Measurements from ENCODE around the gene SH3TC1. TPM values are rescaled to one million over a fixed set of nuclear protein-coding genes. Genes with fewer than 3 reads are reported as not detected.

SH3TC1 gene
- total RNA-seq, 1 experiment from 2014 or later, result 2.9 TPM

DNA sequence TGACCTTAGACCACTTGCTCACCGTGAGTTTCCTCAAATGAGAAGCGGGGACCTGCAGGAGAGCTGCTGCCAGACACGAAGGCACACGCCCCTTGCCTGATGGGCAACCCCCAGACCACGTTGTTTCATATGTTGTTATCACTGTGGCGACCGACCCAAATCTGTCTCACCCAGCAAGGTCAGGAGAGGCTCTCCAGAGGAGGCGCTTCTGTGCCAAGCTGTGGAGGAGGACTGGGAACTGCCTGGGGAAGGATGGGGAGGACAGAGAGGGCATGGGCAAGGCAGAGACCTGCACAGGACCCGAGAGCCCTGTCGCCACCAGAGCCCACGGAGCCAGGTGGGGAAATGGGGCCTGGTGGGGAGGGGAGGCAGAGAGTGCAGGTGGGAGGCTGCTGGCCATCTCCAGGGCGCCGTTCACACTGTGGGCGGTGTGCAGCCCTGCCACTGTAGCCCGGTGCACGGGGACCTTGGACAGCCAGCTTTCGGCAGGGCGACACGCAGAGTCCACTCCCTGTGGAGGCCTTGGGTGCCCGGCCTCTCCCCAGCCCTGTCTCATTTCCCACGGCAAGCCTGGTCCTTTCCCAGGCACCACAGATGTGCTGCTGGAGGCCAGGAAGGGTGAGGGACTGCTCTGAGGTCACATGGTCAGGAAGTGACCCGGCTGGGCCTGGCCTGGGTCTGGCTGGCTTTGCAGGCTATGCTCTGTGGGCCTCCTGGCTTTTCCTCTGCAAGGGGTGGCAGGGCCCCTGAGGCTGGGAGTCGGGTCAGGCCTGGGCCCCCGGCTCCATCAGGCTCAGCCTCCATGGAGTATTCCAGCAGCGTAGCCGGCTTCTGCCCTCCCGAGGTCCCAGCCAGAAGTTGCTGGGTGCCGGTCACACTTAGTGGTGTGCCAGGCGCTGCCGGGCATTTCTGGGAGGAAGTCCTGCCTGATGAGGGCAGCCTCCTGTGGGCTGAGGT, 73.7 kb downstream of the SH3TC1 start:
- no peak for DNase-seq (ENCODE audit: extremely low read depth, low read depth)

DNA sequence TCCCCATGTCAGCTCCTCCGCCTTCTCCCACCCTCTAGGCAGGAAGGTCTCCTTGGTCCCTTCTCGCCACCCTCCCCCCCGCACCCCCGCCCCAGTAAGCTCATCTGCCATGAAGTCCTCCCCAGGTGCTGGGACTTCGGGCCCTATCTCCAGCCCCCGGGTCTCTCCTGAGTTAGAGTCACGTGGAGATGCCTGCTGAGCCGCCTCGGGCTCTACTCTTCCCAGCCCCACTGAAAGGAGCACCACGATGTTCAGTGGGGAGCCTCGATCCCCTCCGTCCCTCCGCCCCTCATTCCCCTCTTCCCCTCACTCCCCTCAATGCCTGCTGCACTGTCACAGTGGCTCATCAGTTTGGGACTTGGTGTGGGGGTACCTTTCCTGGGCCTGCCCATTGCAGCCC, 74.4 kb downstream of the SH3TC1 start:
- no peak for DNase-seq (ENCODE audit: extremely low read depth, low read depth)

DNA sequence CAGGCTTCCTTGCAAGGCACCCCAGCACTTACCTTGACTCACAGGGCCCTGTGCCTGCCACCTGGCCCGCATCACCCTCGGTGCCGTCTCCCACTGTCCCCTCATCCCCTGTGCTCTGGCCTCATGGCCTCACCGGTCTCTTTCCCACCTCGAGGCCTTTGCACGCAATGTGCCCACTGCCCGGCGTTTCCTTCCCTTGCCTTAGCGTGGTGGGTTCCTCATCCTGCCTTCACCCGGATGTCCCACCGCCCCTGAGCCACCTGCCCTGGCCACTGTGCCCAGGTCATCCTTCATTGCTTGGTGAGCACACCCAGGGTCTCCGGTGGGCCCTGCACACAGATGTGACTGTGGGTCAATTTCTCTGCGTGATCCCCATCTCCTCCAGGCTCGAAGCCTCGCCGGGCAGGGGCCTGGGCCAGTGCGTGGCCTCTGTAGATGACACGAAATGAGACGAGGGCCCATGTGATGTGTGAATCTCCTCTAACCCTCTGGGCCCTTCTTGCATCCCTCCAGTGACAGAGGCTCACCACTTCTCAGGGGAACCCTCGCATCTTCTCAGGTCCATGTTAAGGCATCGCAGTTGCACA, 75.1 kb downstream of the SH3TC1 start:
- no peak for DNase-seq (ENCODE audit: extremely low read depth, low read depth)

DNA sequence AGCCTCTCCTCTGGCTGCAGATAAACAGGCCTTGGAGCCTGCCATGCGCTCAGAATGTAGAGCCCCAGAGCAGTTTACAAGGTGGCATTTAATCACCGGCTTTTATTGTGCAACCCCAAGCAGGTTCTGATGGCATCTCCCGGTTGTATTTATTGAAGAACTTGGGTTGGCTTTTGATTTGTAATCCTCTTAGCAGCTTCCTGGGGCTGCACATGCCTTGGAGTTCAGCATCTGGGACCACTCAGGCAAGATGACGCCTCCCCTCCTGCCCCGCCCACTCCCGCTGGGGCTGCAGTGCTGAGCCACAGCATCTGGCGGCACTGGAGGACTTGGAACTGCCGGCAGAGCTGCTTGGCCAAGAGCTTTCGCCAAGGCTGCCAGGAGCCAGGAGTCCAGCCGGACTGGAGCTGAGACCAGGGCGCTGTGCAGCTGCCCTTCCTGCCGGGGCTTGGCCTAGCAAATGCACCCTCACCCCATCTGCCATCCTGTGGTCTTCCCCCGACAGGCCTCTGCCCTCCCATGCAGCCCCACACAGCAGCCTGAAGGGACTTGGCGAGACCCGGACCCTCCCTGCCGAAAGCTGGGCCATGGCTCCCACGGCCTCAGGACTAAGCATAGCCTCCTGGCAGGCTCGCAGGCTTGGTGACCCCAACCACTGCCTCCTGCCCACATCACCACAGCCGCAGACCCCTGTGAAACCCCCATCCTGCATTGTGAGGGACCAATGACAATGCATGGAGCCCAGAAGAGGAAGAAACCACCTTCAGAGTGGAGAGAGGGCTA, 75.9 kb downstream of the SH3TC1 start:
- no peak for DNase-seq (ENCODE audit: extremely low read depth, low read depth)

DNA sequence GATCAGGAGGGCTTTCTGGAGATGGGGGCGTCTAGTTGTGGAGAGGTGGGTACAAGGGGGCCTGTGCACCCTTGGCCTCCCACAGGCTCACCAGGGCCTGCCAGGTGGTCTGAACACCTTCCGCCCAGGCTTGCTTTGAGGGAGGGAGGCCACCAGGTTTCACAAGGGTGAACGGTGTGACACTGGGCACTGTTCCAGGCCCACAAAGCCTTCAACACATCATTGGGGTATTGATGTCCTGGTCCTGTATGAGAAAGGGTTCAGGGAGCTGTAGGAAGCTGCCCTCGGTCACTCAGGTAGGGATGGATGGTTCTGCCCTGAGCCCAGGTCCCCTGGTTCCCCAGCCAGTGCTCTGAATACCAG, 76.4 kb downstream of the SH3TC1 start:
- no peak for DNase-seq (ENCODE audit: extremely low read depth, low read depth)

DNA sequence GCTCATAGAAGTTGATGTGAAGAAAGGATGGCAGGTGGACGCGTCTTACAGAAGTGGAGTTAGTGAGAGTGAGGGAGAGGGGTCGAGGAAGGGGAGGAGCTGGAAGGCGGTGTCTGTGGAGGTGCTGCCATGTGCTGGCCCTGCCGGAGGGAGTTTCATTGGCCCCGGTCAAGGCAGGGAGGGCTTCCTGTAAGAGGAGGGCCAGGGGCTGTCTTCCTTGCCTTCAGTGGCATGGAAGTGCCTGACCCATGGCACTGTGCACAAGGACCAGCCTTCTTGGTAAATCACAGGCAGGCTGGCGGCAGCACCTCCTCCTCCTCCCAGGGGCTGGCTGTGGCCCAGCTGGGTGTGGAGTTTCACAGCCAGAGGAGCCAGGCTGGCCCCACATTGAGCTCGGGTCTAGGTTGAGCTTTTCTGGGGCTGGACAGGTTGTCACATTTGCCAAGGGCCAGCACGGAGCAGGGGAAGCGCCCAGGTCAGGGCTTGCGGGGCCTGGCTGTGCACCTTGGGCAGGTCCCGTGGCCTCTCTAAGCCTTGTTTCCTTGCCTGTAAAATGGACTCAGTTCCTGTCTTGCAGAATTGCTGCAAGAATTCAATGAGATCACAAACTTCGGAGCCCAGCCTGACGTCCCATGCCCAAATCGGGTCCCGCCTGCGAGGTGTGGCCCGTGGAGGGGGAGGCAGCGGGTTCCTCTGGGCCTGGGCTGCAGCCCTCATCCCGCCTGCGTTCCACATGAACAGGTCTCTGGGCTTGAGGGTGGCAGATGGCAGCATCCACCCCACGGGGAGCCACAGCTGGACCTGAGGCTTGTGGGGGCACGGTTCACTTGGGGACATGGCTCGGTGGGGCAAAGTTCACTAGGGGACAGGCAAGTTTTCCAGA, 77.5 kb downstream of the SH3TC1 start:
- no peak for DNase-seq (ENCODE audit: extremely low read depth, low read depth)

DNA sequence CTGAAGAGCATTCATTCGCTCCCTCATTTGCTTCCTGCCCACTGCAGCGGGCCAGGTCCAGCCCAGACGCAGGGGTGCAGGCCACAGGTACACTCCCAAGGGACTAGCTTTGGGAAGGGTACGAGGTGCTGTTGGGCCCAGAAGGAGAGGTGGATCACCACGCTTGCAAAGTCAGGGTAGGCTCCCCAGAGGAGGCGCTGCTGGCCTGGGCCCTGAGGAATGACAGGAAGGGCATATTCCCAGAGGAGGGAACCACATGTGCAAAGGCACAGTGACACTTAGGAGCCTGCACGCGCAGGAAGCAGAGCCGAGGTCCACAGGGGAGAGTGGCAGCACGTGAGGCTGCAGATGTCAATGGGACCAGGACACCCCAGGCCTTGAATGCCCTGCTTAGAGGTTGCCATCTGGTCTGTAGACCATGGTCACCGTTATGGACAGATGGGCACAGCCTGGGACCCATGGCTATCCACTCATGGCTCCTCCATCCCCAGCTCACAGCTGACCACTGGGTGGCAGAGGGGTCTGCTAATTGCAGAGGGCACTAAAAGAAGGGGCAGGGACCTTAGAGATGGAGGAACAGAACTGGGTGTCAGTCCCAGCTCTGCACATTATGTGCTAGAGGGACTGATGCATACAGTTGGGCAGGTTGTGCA, 78.4 kb downstream of the SH3TC1 start:
- no peak for DNase-seq (ENCODE audit: extremely low read depth, low read depth)

DNA sequence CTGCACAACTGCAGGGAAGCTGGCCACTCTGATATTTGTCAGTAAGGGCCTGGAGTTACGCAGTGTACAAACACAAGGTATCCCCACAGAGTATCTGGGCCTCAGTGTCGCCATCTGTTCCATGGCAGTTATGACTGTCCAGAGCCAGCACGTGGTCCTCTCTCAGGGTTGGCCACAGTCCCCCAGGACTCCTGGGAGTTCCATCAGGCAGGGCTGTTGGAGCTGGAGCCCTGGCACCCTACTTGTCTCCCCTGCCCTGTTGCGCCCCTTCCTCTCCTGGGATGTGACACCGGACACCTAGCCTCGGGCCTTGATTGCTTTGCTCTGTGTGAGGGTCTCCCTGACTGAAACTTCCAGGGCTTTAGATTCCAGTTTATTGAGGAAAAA, 78.9 kb downstream of the SH3TC1 start:
- DNase-seq (ENCODE audit: extremely low read depth, low read depth), result no peak

DNA sequence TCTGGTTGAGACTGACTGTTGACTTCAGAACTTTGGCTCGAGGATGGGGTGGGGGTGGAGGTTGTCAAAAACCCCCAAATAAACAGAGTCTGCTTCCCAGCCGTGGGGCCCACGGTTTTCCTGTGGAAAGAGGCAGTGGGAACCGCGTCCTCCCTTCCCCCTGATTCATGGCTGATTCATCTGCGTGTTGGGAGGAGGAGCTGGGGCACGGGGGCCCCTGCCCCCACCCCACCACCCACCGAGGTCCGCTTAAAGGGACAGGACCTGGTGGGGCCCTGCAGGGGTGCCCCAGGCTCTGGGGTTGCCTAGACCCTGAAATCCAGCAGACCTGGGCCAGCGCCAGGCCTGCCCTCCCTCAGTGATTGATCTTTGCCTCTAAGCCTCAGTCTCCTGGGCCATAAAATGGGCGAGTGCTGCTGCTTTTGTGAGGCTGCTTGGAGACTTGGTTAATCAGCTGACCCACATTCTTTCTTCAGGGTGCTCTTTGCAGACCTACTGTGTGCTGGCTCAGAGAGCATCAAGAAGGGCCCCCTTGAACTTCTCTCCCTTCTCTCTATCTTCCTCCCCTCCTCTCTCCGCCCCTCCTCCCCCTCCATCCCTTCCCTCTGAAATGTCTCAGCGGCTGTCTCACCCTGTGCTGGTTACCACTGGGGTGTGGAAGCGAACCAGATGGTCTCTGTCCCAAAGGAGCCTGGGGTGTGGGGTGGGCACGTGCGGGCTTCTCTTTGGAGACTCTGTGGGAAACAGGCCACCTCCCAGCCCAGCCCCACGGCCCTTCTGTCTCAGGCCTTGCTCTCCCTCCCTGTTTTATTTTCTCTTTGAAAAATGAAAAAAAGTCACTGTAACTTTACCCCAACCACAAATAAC, 79.6 kb downstream of the SH3TC1 start:
- no peak for DNase-seq (ENCODE audit: extremely low read depth, low read depth)

DNA sequence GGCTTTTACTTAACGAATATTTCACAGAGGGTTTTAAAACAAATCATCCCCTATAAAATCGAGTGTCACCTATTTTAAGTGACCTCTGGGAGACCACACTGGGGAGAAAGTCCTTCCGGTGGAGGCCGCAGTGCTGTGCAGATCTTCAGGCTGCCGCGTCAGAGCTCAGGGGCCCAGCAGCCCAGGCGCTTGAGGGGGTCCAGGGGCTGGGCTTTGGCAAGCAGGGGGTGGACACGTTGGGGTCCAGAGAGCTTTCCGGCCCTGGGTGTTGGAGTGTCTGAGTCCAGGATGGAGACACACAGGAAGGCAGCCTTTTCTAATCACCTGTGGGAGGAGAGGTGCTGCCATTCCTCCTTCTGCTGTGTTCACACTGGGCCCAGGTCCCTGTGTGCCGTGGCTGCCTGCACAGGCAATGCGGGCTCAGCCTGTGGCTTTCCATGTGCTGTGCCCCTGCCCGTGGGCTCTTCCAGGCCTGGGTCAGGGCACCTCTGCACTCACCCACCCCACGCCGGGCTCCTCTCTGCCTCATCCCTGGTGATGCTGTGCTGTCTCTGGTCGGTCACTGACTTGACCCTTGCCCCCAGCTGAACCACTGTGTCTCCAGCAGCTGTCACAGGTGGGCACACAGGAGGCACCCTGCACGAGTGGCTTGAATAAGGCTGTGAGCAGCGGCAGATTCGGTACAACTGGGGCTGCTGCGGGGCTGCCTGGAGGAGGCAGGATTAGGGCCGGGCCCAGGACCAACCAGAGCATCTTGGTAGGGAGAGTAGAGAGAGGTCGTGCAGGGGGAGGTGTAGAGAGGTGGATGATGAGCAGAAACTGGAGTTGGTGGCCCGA, 80.4 kb downstream of the SH3TC1 start:
- no peak for DNase-seq (ENCODE audit: extremely low read depth, low read depth)

DNA sequence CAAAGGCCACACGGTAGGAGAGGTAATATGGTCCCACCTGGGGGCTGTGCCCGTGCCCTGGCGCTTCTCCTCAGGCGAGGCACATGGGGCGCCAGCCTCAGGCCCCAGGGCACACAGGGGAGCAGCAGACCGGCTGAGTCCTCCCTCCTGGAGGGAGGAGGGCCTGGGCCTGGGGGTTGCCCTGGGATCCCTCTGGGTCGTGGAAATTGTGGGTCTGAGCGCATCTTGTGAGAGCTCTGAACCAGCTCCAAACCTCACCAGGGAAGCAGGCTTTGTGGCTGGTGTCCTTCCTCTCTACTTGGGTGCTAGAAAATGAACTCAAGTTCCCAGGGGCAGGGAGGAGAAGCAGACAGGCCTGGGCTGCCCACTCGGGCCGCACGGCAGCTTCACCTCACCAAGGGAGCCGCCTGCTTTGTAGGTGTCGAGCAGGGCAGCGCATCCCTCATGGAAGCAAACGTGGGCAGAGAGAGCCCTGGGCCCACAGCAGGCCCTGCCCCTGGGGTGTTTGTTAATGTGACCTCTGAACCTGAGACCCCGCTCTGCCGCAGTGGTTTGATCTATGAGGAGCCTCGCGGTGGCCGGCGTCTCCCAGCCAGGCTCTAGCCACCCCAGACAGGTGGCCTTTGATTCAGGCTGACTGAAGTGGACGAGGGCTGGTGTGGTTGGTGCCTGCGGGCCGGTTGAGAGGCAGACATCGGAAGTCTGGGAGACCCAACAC, 81.2 kb downstream of the SH3TC1 start:
- no peak for DNase-seq (ENCODE audit: extremely low read depth, low read depth)

DNA sequence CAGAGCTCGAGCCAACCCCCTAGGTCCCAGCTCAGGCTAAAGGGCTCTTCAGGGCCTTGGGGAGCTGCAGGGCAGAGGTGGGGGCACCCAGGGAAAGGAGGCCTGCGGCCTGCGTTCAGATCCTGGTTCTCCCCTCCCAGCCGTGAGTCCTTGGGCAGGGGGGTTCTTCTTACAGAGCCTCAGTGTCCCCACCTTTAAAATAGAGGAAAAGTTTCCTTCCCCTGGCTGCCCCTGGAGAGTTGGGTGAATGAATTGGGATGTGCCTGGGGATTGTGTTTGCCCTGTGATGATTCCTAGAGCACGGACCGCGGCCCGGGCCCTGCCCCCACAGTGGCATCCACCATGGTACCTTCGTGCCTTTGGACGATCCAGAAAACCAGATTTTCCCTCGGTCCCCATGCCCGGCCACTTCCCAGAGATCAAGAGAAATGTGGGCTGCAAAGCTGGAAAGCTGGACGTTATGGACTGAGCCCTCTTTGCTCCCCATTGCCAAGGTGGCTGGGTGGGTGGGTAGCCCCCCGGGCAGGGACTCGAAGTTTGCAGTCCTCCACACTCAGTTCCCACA, 81.9 kb downstream of the SH3TC1 start:
- no peak for DNase-seq (ENCODE audit: extremely low read depth, low read depth)

DNA sequence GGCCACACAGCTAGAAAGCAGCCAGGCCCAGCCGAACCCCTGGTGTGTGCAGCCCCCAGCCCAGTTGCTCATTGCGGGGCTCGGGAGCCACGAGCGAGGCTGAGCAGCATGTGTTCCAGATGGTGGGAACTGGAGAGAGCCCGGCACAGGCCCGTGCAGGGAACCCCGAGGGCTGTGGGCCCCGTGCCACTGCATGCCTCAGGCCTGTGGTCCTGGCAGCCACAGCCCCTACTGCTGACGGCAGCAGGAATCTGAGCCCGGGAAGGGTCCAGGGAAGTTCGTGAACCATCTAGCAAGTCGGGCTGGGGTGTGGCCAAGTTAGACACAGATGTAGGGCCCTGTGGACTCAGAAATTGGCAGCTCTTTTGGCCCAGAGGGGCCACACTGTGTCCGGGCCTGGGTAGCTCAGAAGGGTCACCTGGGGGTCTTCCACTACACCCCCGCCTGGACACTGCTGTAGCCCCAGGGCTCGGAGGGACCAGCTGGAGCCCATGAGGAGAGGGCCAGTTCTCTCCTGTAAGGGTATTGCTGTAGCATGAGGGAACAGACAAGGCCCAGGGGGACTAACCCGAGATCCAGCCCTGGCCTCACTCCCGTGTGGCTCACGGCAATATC, 82.5 kb downstream of the SH3TC1 start:
- DNase-seq (ENCODE audit: extremely low read depth, low read depth), result no peak

DNA sequence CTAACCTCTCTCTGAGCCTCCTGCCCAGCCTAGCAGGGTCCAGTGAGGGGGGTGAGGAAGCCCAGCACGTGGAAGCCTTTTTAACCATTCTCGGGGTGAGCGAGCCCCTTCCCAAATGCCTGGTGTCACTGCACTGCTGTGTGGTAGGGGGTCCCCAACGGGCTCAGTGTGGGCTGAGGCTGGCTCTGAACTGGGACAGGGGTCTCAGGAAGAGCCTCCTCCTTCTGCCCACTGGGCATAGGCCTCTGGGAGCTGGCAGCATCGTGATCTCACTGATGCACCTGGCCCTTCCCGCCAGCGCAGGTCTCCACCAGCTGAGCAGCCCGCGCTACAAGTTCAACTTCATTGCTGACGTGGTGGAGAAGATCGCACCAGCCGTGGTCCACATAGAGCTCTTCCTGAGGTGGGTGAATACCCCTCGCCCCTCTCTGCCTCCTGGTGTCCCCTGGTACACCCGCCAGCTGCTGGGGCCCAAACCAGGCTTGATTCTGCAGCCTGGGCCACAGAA, 83.1 kb downstream of the SH3TC1 start:
- no peak for DNase-seq (ENCODE audit: extremely low read depth, low read depth)

DNA sequence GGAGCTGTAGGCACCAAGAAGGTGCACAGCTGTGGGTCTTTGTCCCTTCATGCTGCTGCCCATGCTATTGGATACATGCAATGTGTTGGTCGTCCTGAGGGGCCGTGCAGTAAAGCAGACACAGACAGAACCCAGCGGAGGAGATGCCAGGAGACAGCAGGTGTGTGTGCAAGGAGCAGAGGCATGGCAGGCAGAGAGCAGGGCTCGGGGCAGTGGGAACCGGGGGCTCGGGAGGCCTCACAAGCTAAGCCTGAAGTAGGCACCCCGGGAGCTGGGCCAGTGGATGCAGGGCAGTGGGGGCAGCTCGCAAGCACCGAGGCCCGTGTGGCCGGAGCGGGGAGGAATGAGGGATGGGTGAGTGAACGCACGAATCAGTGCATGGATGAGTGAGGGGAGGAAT, 83.7 kb downstream of the SH3TC1 start:
- DNase-seq (ENCODE audit: extremely low read depth, low read depth), result no peak

DNA sequence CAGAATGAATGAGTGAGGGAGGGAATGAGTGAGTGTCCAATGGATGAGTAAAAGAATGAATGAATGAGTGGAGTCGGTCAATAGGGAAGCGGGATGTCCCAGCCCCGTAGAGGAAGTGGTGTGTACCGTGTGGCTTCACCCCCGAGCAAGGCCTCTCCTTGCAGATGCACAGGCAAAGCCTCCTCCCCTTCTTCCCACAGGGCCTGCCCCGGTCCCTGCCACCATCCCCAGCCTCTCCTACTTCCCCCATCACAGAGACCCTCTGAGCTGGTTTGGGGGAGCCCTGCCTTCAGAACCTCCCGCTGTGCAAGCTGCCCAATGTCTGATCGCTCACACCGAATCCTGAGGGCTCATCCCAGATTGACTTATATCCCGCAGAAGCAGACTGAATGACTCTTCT, 84.1 kb downstream of the SH3TC1 start:
- no peak for DNase-seq (ENCODE audit: extremely low read depth, low read depth)

Data from NCI-H460 (cell line).